CD4-positive, alpha-beta memory T cell (primary cell): ENCODE data around the gene TCL1B. TPM values are rescaled to one million over a fixed set of nuclear protein-coding genes. Genes with fewer than 3 reads are reported as not detected.

Source experiments
- CTCF ChIA-PET: fragments of 350-600 bp; sonication (Branson Sonifier 250); formaldehyde crosslinking; loops from one replicate; lab custom pipeline; 2021; ENCODE audit warnings: inconsistent platforms; ENCODE audit not compliant: partially characterized antibody; lab: Charles Lee
- POLR2A ChIA-PET: fragments of 350-600 bp; sonication (Branson Sonifier 250); formaldehyde crosslinking; loops from one replicate; lab custom pipeline; 2021; ENCODE audit not compliant: partially characterized antibody; lab: Charles Lee
- DNase-seq, 5 donors: peaks; one replicate each; pipeline versions ENCODE4 v3.0.0 to v3.0.0-alpha.2; 2020 to 2022; ENCODE audit warnings: mixed read lengths in 1 of 5
- H3K27ac ChIP-seq: one replicate; pipeline ENCODE4 v1.7.0; 2013; ENCODE audit warnings: low read depth, low read length
- H3K27me3 ChIP-seq: 2 replicates; pipeline ENCODE4 v1.7.0; 2013; ENCODE audit warnings: mild to moderate bottlenecking, low read length, moderate library complexity; ENCODE audit not compliant: insufficient read depth
- H3K36me3 ChIP-seq: 2 replicates; pipeline ENCODE4 v1.7.0; 2013; ENCODE audit warnings: mild to moderate bottlenecking, low read length, moderate library complexity; ENCODE audit not compliant: insufficient read depth
- H3K4me1 ChIP-seq: 2 replicates; pipeline ENCODE4 v1.7.0; 2013; ENCODE audit warnings: mild to moderate bottlenecking, low read length, moderate library complexity; ENCODE audit not compliant: insufficient read depth
- H3K4me3 ChIP-seq, 2 donors: one replicate each; pipeline ENCODE4 v1.7.0; 2013; ENCODE audit warnings: low read length in 2 of 2, mild to moderate bottlenecking in 1 of 2
- H3K9me3 ChIP-seq, 2 donors: one replicate each; pipeline ENCODE4 v1.7.0; 2013; ENCODE audit warnings: low read length in 2 of 2, control low read depth in 1 of 2; ENCODE audit not compliant: control insufficient read depth in 1 of 2
- H3K27ac Mint-ChIP-seq, 7 donors: one replicate each; pipeline ENCODE4 v1.8.0; 2020 to 2021; ENCODE audit warnings: mixed read lengths in 7 of 7, mild to moderate bottlenecking in 6 of 7, inconsistent platforms in 3 of 7, moderate library complexity in 3 of 7
- H3K27me3 Mint-ChIP-seq, 2 donors: one replicate each; pipeline ENCODE4 v1.8.0; 2020 to 2021; ENCODE audit warnings: mixed read lengths in 2 of 2
- H3K36me3 Mint-ChIP-seq, 2 donors: one replicate each; pipeline ENCODE4 v1.8.0; 2020 to 2021; ENCODE audit warnings: mixed read lengths in 2 of 2, inconsistent platforms in 1 of 2, mild to moderate bottlenecking in 1 of 2
- H3K4me1 Mint-ChIP-seq, 4 donors: one replicate each; pipeline ENCODE4 v1.8.0; 2020 to 2021; ENCODE audit warnings: mixed read lengths in 4 of 4, mild to moderate bottlenecking in 1 of 4
- H3K4me3 Mint-ChIP-seq, 8 donors: one replicate each; pipeline ENCODE4 v1.8.0; 2020 to 2021; ENCODE audit warnings: mixed read lengths in 8 of 8, mild to moderate bottlenecking in 7 of 8, moderate library complexity in 6 of 8, inconsistent platforms in 3 of 8
- H3K9me3 Mint-ChIP-seq, 8 donors: one replicate each; pipeline ENCODE4 v1.8.0; 2020 to 2021; ENCODE audit warnings: mixed read lengths in 8 of 8, mild to moderate bottlenecking in 5 of 8, inconsistent platforms in 3 of 8, moderate library complexity in 1 of 8
- intact Hi-C: fragments of 100-400 bp; cut with micrococcal nuclease; formaldehyde crosslinking; loops from one replicate; pipeline ENCODE4 v1.15.1; 2023
- polyA plus RNA-seq, 2 donors: library from polyadenylated mRNA; unstranded; fragments of 300-500 nt; fragmentation: Illumina TruSeq; gene quantifications; one replicate each; pipeline ENCODE4 v1.2.3, GENCODE V29; 2021
- total RNA-seq, 2 experiments: library from RNA; stranded (reverse); gene quantifications; one replicate each; pipeline ENCODE4 v1.2.3, GENCODE V29; 2021

TCL1B gene
- total and polyA plus RNA-seq, 4 experiments from 2014 or later: not detected

GRCh38 chr14:95651821-95652583 is 34.2 kb upstream of the TCL1B start:
- H3K4me3 ChIP-seq: no peak overlapping the region
- peaks cover 9% of the 10 kb centered on the region in 2 donors for H3K27me3 Mint-ChIP-seq
- no peak for DNase-seq
- intact Hi-C loops: no loop called here
- POLR2A ChIA-PET: no interaction called here
- no peak overlapping the region for H3K4me3 Mint-ChIP-seq
- H3K27ac Mint-ChIP-seq: no peak overlapping the region
- H3K27me3 ChIP-seq: no peaks in the 10 kb centered on the region
- H3K4me1 ChIP-seq: no peaks in the 10 kb centered on the region
- no peaks in the 10 kb centered on the region for H3K9me3 ChIP-seq
- no peaks in the 10 kb centered on the region for H3K36me3 Mint-ChIP-seq
- CTCF ChIA-PET: no interaction called here
- no peaks in the 10 kb centered on the region for H3K36me3 ChIP-seq
- no peak overlapping the region for H3K27ac ChIP-seq
- H3K9me3 Mint-ChIP-seq: peaks cover 0 to 2% (median 0%) of the 10 kb centered on the region in 8 donors
- H3K4me1 Mint-ChIP-seq: peaks cover 0 to 7% (median 2%) of the 10 kb centered on the region in 4 donors

GRCh38 chr14:95652690-95653089 is 33.5 kb upstream of the TCL1B start:
- Mint-ChIP-seq H3K27me3 (peaks cover 5 to 8% of the 10 kb centered on the region in 2 donors), H3K36me3 (no peaks in the 10 kb centered on the region), H3K4me1 (peaks cover 0 to 7% (median 2%) of the 10 kb centered on the region in 4 donors), H3K4me3 (no peak overlapping the region), H3K27ac (peak overlapping the region in 1 of 7 donors; percentile 2), H3K9me3 (peaks cover 0 to 2% (median 0%) of the 10 kb centered on the region in 8 donors)
- Histone ChIP-seq H3K36me3 (no peaks in the 10 kb centered on the region), H3K27me3 (no peaks in the 10 kb centered on the region), H3K27ac (no peak overlapping the region), H3K4me3 (no peak overlapping the region), H3K9me3 (no peaks in the 10 kb centered on the region), H3K4me1 (no peaks in the 10 kb centered on the region)
- ChIA-PET CTCF (interaction anchor here (0.9 kb wide), 1 partner anchor 40 kb away, joined by 3 read pairs; no protein-coding TSS in a partner anchor), POLR2A (no interaction called here)
- intact Hi-C loops: no loop called here
- DNase-seq: no peak

GRCh38 chr14:95655461-95655860 is 30.8 kb upstream of the TCL1B start:
- Histone ChIP-seq H3K4me3 (no peak overlapping the region), H3K27ac (no peak overlapping the region), H3K4me1 (no peaks in the 10 kb centered on the region), H3K27me3 (no peaks in the 10 kb centered on the region), H3K9me3 (no peaks in the 10 kb centered on the region), H3K36me3 (no peaks in the 10 kb centered on the region)
- no peaks in the 10 kb centered on the region for H3K36me3 Mint-ChIP-seq
- H3K9me3 Mint-ChIP-seq: peaks cover 0 to 2% (median 0%) of the 10 kb centered on the region in 8 donors
- POLR2A ChIA-PET: no interaction called here
- intact Hi-C loops: no loop called here
- H3K4me1 Mint-ChIP-seq: peaks cover 0 to 7% (median 2%) of the 10 kb centered on the region in 4 donors
- no peak overlapping the region for H3K27ac Mint-ChIP-seq
- H3K27me3 Mint-ChIP-seq: peaks cover 6 to 14% of the 10 kb centered on the region in 2 donors
- DNase-seq: no peak
- no peak overlapping the region for H3K4me3 Mint-ChIP-seq
- CTCF ChIA-PET: no interaction called here

GRCh38 chr14:95656634-95657033 is 29.6 kb upstream of the TCL1B start:
- Mint-ChIP-seq H3K9me3 (peaks cover 0 to 2% (median 0%) of the 10 kb centered on the region in 8 donors), H3K4me1 (peaks cover 0 to 7% (median 2%) of the 10 kb centered on the region in 4 donors), H3K4me3 (no peak overlapping the region), H3K27ac (no peak overlapping the region), H3K36me3 (no peaks in the 10 kb centered on the region), H3K27me3 (peaks cover 14 to 18% of the 10 kb centered on the region in 2 donors)
- no peak for DNase-seq
- Histone ChIP-seq H3K4me1 (no peaks in the 10 kb centered on the region), H3K4me3 (no peak overlapping the region), H3K36me3 (no peaks in the 10 kb centered on the region), H3K27ac (no peak overlapping the region), H3K27me3 (no peaks in the 10 kb centered on the region), H3K9me3 (no peaks in the 10 kb centered on the region)
- intact Hi-C loops: no loop called here
- POLR2A ChIA-PET: no interaction called here
- CTCF ChIA-PET: no interaction called here

GRCh38 chr14:95657454-95657853 is 28.8 kb upstream of the TCL1B start:
- H3K27me3 Mint-ChIP-seq: peaks cover 17 to 22% of the 10 kb centered on the region in 2 donors
- peaks cover 0 to 7% (median 2%) of the 10 kb centered on the region in 4 donors for H3K4me1 Mint-ChIP-seq
- H3K9me3 Mint-ChIP-seq: peaks cover 0 to 2% (median 0%) of the 10 kb centered on the region in 8 donors
- no peaks in the 10 kb centered on the region for H3K4me1 ChIP-seq
- H3K4me3 Mint-ChIP-seq: no peak overlapping the region
- no peak overlapping the region for H3K4me3 ChIP-seq
- CTCF ChIA-PET: no interaction called here
- no peaks in the 10 kb centered on the region for H3K9me3 ChIP-seq
- no peaks in the 10 kb centered on the region for H3K27me3 ChIP-seq
- no peaks in the 10 kb centered on the region for H3K36me3 ChIP-seq
- no peak for DNase-seq
- no peaks in the 10 kb centered on the region for H3K36me3 Mint-ChIP-seq
- POLR2A ChIA-PET: no interaction called here
- H3K27ac Mint-ChIP-seq: peak overlapping the region in 1 of 7 donors; percentile 3
- no peak overlapping the region for H3K27ac ChIP-seq
- intact Hi-C loops: no loop called here

GRCh38 chr14:95659293-95659989 is 26.8 kb upstream of the TCL1B start:
- Histone ChIP-seq H3K36me3 (no peaks in the 10 kb centered on the region), H3K4me1 (no peaks in the 10 kb centered on the region), H3K4me3 (no peak overlapping the region), H3K27ac (no peak overlapping the region), H3K27me3 (no peaks in the 10 kb centered on the region), H3K9me3 (no peaks in the 10 kb centered on the region)
- H3K4me3 Mint-ChIP-seq: no peak overlapping the region
- intact Hi-C loops: no loop called here
- peaks cover 0 to 4% (median under 1%) of the 10 kb centered on the region in 4 donors for H3K4me1 Mint-ChIP-seq
- CTCF ChIA-PET: no interaction called here
- DNase-seq: no peak
- peaks cover 0 to 2% (median 0%) of the 10 kb centered on the region in 8 donors for H3K9me3 Mint-ChIP-seq
- peaks cover 19 to 24% of the 10 kb centered on the region in 2 donors for H3K27me3 Mint-ChIP-seq
- POLR2A ChIA-PET: no interaction called here
- H3K27ac Mint-ChIP-seq: no peak overlapping the region
- no peaks in the 10 kb centered on the region for H3K36me3 Mint-ChIP-seq

GRCh38 chr14:95659990-95660385 is 26.2 kb upstream of the TCL1B start:
- Mint-ChIP-seq H3K9me3 (peaks cover 0 to 2% (median 0%) of the 10 kb centered on the region in 8 donors), H3K4me3 (no peak overlapping the region), H3K27ac (no peak overlapping the region), H3K36me3 (no peaks in the 10 kb centered on the region), H3K4me1 (peaks cover 0 to 4% (median under 1%) of the 10 kb centered on the region in 4 donors), H3K27me3 (peaks cover 19 to 24% of the 10 kb centered on the region in 2 donors)
- H3K4me1 ChIP-seq: no peaks in the 10 kb centered on the region
- H3K9me3 ChIP-seq: no peaks in the 10 kb centered on the region
- H3K36me3 ChIP-seq: no peaks in the 10 kb centered on the region
- DNase-seq: no peak
- intact Hi-C loops: no loop called here
- ChIA-PET POLR2A (no interaction called here), CTCF (no interaction called here)
- no peaks in the 10 kb centered on the region for H3K27me3 ChIP-seq
- H3K27ac ChIP-seq: no peak overlapping the region
- no peak overlapping the region for H3K4me3 ChIP-seq
